NCI-H2081 treated with DMSO at 0.1 percent for 48 hours (cell line): ENCODE data around the gene EGFL7.
"Not testable (repeated sequence)": the region's sequence is repeated elsewhere in the genome, so short reads cannot be mapped to it uniquely, and the experiment has no call there.

Experiments
- DNase-seq: peaks from one replicate; lab custom pipeline; 2025; lab: John Stamatoyannopoulos, UW

EGFL7 gene

DNA sequence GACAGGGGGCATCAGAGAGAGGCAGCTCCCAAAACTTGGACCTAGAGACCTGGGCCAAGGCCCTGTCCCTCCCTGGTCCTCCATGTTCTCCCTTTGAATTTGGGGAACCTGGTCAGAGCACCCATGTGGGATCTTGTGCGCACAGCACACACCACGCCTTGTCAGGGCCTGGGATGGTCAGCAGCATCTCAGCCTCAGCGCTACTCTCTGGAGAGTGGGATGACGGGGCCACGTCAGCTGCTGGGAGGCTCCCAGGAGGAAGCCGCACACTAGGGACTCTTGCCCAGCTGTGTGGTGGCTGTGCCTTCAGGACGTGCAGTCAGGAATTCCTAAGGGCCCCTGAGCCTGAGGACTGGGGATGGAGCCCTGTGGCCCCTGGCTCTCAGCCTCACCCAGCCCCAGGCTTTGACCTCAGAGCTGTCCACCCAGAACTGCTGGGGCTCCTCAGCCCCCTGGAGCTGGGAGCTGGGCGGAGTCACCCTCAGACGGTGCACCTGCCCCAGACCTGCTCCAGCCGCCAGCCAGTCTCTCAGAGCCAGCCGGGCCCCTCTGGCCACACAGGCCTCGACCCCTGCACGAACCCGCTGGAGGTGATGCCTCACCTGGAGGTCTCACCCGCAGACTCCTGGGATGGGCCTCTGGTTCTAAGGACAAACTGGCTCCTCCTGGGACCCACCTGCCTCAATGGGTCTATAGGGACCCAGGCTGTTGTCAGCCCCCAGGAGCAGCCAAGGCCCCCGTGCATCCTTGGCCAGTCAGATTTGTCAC is 38.3 kb upstream of the EGFL7 start:
- no peak for DNase-seq

DNA sequence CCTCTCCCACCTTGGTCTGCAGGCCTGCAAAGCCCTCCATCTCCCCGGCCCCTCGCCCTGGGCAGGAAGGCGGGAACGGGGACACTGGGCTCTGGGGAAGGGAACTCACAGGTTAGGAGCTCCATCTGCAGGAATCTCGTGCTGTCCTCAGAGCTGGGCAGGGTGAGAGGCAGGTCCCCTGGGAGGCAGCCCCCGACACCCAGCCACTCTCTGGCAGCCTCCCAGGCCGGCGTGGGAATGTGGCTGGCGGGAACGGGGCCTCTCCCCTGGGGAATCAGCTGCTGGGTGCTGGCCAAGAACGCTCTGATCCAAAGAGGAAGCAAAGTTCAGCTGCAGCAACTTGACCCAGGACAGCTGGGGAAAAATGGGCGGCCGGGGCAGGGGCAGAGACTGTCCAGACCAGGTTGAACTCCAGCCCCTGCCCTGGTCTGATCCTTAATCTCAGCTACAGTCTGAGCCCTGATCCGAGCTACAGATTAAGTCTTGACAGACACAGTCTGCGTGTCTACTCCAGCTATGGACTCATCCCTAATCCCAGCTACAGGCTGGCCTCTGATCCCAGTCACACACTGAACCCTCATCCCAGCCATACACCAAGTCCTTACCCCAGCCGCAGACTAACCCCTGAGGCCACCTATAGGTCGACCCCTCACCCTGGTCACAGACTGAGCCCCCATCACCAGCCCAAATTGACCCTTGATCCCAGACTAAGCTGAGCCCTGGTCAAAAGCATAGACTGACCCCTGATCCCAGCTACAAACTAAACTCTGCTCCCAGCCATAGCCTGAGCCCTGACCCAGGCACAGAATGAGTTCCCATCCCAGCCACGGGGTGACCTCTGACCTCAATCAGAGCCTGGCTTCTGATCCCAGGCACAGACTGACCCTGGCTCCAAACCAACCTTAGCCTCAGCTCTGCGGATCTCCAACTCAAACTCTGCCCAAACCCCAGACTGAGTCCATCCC is 37.3 kb upstream of the EGFL7 start:
- no peak for DNase-seq

DNA sequence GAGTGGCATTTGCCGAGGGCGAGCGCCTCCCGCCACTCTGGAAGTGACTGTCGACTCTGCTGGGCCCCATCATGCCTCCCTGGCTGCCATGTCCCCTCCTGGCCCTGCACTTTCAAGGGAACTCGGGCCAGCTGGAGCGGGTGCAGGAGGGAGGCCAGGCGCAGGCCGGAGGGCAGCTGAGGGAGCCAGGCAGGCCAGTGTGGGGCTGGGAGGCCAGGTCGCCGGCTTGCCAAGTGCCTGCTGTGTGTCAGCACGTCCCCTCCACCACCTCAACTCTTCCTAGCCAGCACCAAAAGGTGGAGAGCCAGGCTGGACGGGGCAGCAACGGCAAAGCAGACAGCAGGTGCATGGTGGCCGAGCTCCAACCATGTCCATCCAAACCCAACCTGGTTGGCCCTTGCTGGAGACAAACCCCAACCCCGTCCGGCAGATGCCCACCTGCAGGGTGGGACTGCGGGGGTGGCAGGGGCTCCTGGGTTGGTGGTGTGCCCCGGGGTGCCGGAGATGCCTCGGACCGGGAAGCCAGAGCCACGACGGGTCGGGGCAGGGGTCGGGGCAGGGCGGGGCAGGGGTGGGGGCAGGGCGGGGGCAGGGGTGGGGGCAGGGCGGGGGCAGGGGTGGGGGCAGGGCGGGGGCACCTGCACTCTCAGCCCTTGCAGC is 36.5 kb upstream of the EGFL7 start:
- no peak for DNase-seq

DNA sequence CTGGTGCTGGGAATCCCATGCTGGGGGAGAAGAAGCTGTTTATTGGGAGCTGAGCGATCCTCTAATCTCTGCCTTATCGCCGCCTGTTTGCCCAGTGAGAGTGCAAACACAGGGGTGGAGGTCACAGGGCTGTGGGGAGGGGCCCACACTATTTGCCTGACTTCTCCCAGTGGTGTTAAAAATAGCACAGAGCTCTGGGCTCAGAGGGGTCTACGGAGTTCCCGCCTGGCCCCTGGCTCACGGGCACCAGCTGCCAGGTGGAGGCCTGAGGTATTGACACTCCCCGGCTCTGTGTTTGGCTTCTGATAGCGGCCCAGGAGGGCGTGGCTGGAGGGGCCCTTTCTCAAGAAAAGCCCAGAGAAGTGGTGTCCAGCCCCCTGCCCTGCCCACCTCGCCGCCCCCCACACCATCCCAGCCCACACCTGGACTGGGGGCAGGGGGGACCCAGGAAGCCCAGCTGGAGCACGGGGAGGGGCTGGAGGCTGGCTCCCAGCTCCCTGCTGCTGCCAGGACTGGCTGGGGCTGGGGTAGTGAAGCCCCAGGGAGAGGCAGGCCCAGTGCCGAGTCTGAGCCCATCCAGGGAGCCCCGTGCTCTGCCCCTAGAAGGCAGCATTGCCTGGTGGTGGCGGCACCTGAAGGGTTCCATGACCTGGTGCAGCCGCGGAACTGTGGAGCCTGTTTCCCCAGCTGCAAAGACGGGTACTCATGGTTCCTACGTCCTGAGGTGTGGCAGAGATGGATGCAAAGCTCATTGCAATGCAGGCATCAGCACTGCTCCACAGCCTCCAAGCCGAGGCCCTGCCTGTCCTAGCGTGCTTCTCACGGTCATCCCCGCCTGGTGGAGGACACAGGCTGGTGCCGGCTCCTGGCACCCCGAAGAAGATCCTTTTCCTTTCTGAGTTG is 35.7 kb upstream of the EGFL7 start:
- DNase-seq, result no peak

DNA sequence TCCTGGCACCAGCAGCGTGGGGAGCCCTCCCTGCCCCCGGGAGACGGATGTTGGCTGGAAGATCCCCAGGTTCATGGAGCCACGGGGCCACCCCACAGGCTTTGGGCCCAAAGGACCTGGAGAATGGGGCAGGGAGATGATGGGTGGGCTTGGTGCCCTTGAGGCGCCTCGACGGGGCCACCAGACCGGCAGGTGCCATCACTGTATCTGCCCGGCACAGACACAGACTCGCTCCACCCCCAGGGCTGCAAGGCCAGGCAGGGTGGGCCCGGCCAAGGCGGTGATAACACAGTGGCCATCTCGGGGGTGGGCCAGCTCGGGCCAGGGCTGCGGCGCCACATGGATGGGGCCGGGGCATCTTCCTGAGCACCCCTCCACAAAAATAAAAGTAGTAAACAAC is 35.0 kb upstream of the EGFL7 start:
- no peak for DNase-seq

DNA sequence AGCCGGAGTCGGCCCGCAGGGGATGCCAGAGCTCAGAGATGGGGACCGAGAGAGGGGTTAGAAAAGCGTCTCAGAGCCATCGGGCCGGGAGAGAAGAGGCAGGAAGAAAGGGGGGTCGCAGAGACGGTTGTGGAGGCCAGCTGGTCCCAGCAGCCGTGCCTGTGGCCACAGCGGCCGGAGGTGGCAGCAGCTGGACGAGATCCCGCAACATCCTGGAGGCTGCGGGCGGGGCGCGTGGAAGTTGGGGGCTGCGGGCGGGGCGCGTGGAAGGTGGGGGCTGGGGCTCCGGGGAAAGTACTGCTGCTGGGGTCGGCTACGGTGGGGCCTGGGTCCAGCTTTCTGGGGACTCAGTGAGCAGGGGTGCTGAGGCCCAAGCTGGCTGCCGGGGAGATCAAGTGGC is 34.4 kb upstream of the EGFL7 start:
- DNase-seq, result no peak

DNA sequence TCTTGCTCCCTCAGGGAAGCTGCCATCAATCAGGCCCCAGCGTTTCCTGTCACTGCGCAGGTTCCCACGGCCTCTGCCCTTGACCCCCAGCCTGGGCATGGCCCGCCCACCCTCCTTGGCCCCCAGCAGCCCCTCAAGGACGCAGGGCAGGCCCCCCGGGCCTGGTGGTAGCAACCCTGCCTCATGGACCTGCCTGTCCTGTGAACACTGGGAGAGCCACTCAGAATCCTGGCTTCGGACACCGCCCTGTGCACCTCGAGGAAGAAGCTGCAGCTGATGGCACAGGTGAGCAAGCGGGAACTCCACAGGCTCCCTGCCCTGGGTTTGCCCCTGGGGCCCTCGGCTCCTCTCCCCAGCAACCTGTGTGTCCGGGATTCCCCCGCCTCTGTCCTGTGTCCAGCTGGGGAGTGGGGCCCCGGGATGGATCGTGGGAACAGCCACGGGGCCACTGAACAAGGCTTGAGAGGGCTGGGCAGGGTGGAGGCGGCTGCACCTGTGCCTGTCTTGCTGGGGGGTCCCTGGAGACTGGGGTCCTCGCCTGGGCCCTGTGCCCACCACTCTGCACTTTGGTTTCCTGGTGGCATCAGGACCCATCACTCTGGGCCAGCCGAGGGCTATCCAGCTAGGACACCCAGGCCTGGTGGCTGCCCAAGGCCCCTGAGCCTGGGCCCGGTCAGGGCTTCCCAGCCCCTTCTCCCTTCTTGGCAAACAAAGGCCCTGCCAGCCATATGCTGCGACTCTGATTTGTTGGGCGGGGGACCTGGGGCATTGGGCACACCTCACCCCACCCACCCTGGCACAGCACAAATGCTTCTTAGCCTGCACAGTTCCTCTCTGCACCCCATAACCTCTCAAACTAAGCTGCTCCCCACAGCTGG is 33.5 kb upstream of the EGFL7 start:
- DNase-seq, result no peak

DNA sequence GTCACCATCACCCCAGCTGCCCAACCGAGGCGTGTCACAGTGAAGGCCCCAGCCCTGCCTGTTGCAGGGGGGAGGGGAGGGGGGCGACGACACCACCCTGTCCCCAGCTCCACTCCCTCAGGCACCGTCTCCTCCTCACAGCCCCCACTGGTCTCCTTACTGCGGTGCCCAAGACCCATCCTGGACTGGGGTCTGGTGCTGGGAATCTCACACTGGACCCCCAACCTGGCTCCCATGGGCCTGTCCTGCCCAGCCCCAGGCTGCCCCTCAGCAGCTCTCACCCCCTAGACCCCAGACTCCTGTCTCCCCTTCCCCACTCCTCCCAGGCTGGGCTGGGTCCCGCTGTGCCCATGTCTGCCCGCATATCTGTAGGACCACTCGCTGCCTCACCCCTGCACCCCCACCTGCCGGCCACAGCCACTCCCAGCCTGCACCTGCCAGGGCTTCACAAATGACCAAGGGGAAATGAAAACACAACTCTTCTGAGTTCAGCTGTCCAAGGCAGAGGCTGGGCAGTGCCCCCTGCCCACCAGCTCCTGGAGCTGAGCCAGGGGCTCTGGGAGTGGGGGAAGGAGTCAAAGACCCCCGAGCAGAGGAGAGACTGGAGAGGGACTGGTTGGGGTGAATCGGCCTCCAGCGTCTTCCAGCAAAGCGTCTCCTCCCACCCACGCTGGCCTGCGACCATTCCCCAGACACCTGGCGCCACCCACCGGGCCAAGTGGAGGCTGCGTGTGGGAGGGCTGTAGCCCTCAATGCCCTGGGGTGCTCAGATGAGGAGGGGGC is 32.6 kb upstream of the EGFL7 start:
- DNase-seq, result no peak

DNA sequence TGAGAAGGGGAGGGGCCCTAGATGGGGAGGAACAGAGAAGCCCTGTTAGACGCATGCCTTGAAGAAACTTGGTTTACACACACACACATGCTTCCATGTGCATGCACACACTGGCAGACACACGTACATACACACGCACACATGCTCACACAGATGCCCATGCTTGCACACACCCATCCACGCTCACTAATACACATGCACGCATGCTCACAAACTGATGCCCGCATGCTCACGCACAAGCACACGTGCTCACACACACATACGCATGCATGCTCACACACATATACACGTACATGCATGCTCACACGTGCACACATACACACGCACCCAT is 32.1 kb upstream of the EGFL7 start:
- no peak for DNase-seq

DNA sequence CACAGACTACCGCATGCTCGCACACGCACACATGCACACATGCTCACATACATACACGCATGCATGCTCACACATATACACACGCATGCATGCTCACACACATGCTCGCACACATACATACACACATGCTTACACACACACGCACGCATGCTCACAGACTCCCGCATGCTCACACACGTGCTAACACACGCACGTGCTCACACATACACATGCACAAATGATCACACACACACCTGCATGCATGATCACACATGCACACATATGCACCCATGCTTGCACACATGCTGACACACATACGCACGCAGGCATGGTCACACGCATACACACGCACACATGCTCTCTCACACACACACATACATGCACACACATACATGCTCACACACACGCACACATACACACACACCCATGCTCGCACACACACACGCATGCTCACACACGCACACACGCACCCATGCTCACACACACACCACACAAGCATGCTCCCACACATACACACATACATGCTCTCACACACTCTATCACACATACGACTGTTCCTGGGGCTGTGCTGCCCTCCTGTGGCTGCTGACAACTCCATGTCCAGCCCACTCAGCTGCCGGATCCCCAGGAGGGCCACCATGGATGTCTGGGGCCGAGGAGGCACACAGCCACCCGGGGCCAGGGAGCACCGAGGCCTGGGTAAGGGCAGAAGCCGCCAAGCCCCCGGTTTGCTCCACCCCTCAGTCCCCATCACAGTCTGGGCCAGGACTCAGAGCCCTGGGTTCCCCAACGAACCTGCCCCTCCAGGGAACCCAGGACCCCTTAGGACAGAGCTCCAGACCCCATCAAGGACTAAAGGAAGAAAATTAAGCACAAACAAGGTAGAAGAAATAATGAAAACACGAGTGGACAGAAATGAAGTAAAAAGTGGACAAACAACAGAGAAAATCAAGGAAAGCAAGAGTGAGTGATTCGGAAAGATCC is 31.4 kb upstream of the EGFL7 start:
- no peak for DNase-seq

DNA sequence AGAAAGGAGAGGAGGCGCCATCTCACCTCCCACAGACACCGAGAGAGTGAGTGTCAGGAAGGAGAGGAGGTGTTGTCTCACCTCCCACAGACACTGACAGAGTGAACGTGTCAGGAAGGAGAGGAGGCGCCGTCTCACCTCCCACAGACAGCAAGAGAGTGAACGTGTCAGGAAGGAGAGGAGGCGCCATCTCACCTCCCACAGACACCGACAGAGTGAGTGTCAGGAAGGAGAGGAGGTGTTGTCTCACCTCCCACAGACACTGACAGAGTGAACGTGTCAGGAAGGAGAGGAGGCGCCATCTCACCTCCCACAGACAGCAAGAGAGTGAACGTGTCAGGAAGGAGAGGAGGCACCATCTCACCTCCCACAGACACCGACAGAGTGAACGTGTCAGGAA is 30.6 kb upstream of the EGFL7 start:
- DNase-seq, result not testable (repeated sequence)

DNA sequence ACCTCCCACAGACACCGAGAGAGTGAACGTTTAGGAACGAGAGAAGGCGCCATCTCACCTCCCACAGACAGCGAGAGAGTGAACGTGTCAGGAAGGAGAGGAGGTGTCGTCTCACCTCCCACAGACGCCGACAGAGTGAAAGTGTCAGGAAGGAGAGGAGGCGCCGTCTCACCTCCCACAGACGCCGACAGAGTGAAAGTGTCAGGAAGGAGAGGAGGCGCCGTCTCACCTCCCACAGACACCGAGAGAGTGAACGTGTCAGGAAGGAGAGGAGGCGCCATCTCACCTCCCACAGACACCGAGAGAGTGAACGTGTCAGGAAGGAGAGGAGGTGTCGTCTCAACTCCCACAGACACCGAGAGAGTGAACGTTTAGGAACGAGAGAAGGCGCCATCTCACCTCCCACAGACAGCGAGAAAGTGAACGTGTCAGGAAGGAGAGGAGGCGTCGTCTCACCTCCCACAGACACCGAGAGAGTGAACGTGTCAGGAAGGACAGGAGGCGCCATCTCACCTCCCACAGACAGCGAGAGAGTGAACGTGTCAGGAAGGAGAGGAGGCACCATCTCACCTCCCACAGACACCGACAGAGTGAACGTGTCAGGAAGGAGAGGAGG is 30.1 kb upstream of the EGFL7 start:
- not testable (repeated sequence) for DNase-seq

DNA sequence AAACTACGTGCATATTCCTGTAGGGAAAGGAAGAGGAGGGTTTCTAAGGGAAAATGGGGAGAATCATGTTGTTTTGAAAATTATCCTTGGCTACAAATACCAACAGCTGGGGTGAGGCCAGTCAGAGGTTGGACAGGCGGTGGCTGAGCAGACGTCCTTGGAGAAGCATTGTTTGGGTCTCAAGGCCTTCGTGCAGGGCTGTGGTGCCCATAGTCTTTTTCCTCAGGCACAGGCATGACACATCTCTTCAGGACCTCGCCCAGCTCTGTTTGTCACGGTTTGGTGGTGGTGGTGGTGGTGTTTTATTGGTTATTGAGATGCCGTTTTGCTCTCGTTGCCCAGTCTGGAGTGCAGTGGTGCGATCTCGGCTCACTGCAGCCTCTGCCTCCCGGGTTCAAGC is 27.8 kb upstream of the EGFL7 start:
- no peak for DNase-seq

DNA sequence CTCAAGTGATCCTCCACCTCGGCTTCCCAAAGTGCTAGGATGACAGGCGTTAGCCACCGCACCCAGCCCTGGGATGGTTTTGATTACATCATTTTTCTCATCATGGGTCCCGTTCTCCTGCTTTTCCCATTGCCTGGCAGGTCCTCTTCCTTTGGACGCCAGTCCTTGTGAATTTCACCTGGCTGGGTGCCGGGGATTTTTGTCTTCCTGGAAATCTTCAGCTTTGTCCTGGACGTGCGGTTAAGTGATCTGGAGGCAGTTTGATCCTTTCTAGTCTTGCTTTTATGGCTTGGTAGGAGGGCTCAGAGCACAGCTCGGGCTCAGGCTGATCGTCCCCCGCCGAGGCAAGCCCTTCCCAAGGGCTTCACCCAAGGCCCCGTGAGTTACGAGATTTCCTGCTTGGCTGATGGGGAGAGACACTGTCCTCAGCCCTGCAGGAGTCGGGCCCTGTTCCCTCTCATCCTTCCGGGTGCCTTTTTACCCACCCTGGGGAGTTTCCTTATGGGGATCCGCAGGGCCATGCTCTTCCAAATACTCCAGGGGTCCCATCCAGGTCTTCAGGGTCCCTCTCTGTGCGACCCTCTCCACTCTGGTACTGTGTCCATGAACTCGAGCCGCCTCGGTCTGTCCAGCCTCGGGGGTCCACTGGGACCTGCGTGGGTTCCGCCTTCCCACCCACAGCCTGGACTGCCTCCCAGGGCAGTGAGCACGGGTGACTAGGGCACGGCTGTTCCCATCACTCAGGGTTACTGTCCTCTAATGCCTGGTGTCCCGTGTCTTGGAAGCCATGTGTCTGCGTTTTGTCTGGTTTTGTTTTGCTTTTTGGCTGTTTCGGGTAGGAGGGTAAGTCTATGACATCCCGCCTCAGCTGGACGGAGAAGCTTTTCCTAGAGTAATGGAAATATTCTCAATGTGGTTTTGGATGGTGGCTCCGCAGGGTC is 22.3 kb upstream of the EGFL7 start:
- no peak for DNase-seq

DNA sequence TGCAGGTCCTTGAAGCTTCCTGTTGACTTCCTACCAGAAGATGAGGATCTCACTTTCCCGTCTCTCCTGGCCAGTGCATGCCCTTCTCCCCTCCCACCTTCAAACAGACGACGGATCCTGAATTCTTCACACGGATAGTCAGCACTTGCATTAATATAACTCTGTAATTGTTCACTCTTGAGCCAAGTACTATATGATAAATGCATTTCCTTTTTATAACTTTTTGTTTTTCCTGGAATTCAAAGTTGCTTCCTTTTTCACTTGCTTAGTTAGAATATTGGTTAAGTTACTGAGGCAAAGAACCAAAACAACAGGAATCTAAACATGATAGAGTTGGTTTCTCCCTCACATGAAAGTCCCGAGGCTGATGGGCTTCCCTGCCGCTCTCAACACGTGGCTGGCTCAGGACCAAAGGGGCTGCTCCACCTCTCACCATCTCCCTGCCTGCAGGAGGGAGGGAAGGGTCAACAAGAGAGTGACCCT is 20.2 kb upstream of the EGFL7 start:
- no peak for DNase-seq

DNA sequence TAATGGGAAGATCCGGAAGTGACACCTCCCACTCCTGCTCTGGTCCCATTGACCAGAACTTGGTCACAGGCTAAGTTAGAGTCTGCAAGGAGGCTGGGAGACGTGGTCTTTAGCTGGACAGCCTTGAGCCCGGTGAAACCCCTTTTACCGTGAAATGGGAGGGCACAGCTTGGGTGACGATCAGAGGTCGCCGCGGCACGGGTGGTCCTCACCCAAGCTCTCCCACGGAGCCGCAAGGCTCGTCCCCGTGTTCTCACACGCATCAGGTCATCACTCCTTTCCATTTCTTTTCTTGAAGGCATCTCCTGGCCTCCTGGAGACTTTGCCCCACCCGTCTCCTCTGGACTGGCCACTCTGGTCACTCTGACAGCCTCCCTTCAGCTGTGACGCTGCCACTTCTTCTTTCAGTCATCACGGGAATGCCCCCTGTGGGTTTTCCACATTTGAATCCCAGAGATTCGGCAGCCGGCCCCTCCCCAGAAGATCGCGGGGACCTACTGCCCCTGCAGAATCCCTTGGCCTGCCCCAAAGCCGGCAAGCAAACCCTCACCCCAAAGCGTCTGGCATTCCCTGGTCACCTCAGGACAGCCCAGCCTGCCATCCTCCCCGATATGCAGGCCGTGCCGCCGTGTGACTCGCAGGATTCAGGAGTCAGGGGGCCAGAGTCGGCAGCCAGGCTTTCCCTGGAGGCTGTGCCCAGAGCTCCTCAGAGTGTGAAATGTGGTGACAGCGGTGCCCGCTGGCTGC is 18.9 kb upstream of the EGFL7 start:
- no peak for DNase-seq

DNA sequence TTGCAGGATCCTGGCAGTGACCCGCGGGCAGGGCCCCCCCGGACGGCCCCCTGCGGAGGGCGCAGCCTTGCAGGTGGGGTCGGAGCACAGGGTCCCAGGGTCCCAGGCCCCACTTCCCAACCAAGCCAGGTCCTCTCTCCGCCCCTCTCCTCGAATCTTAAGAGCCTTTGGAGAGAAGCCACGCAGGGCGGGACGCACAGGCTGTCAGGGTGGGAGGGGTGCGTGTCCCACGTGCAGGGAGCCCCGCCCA is 18.4 kb upstream of the EGFL7 start:
- no peak for DNase-seq
